RWPE2 (cell line): Measurements from ENCODE around the gene TMEM150B.

Experiments
- ATAC-seq: fragments of 200-7000 bp; cut with Tn5 transposase; 3 replicates; pipeline ENCODE4 v1.9.1; 2021; ENCODE audit warnings: low read depth
- DNase-seq: peaks from one replicate; pipeline ENCODE4 v3.0.0-alpha.2; 2020; ENCODE audit warnings: low spot score
- H3K27ac ChIP-seq: fragments of 450-650 bp; 2 replicates; pipeline ENCODE4 v1.5.1; 2017; ENCODE audit warnings: mild to moderate bottlenecking; ENCODE audit not compliant: poor library complexity, severe bottlenecking
- H3K27me3 ChIP-seq: fragments of 250-450 bp; sonication (Bioruptor Pico); 2 replicates; pipeline ENCODE4 v1.5.1; 2021; ENCODE audit warnings: mild to moderate bottlenecking, moderate library complexity; ENCODE audit not compliant: insufficient read depth, poor library complexity, severe bottlenecking
- H3K36me3 ChIP-seq: fragments of 250-450 bp; sonication (Bioruptor Pico); 2 replicates; pipeline ENCODE4 v1.5.1; 2020; ENCODE audit warnings: low read depth, mild to moderate bottlenecking, moderate library complexity
- H3K4me1 ChIP-seq: fragments of 250-450 bp; sonication (Bioruptor Pico); 2 replicates; pipeline ENCODE4 v1.5.1; 2021; ENCODE audit warnings: mild to moderate bottlenecking, moderate library complexity; ENCODE audit not compliant: insufficient read depth, poor library complexity, severe bottlenecking
- H3K4me3 ChIP-seq: fragments of 250-450 bp; sonication (Bioruptor Pico); 2 replicates; pipeline ENCODE4 v1.5.1; 2021; ENCODE audit warnings: mild to moderate bottlenecking, moderate library complexity; ENCODE audit not compliant: severe bottlenecking
- H3K9me3 ChIP-seq: fragments of 250-450 bp; sonication (Bioruptor Pico); 2 replicates; pipeline ENCODE4 v1.5.1; 2021; ENCODE audit warnings: mild to moderate bottlenecking, moderate library complexity; ENCODE audit not compliant: severe bottlenecking
- CTCF ChIP-seq: fragments of 450-650 bp; IDR thresholded peaks from one replicate; pipeline ENCODE4 v1.5.1; 2017; ENCODE audit warnings: mild to moderate bottlenecking, moderate library complexity; ENCODE audit not compliant: poor library complexity, severe bottlenecking

Gene TMEM150B

GRCh38 chr19:55344444-55344843, 19.3 kb upstream of the TMEM150B start:
- Histone ChIP-seq H3K4me1 (peaks cover 23% of the 10 kb centered on the region), H3K27ac (peak overlapping the region; percentile 59), H3K27me3 (no peaks in the 10 kb centered on the region), H3K9me3 (no peaks in the 10 kb centered on the region), H3K4me3 (no peak overlapping the region), H3K36me3 (peaks cover 13% of the 10 kb centered on the region; the same call in 1 of the 2 replicates)
- peak; percentile 40 for TF ChIP-seq CTCF
- ATAC-seq (peak; percentile 46), DNase-seq (peak; percentile 85)

- no peak overlapping the region for H3K4me3 ChIP-seq
- H3K4me1 ChIP-seq: peaks cover 29% of the 10 kb centered on the region
- ATAC-seq: no peak
- H3K9me3 ChIP-seq: no peaks in the 10 kb centered on the region
- no peak for DNase-seq
- TF ChIP-seq CTCF: no peak
- H3K27ac ChIP-seq: peak overlapping the region; percentile 80
- H3K36me3 ChIP-seq: peaks cover 13% of the 10 kb centered on the region; the same call in 1 of the 2 replicates
- H3K27me3 ChIP-seq: no peaks in the 10 kb centered on the region
Measured at GRCh38 chr19:55341595-55342531, 16.7 kb upstream of the TMEM150B start.

- Histone ChIP-seq H3K36me3 (peaks cover 13% of the 10 kb centered on the region; the same call in 1 of the 2 replicates), H3K27me3 (no peaks in the 10 kb centered on the region), H3K9me3 (no peaks in the 10 kb centered on the region), H3K4me3 (peak overlapping the region; percentile 50), H3K4me1 (peaks cover 33% of the 10 kb centered on the region), H3K27ac (peak overlapping the region; percentile 80)
- no peak for TF ChIP-seq CTCF
- ATAC-seq (peak; percentile 11; the same call in 2 of the 3 replicates), DNase-seq (peak; percentile 84)
Measured at GRCh38 chr19:55341171-55341588, 16.0 kb upstream of the TMEM150B start.

GRCh38 chr19:55340784-55341147, 15.6 kb upstream of the TMEM150B start:
- no peak for DNase-seq
- H3K36me3 ChIP-seq: peaks cover 13% of the 10 kb centered on the region; the same call in 1 of the 2 replicates
- peak overlapping the region; percentile 50 for H3K4me3 ChIP-seq
- H3K27me3 ChIP-seq: no peaks in the 10 kb centered on the region
- TF ChIP-seq CTCF: peak; percentile 22
- H3K27ac ChIP-seq: peak overlapping the region; percentile 80
- no peaks in the 10 kb centered on the region for H3K9me3 ChIP-seq
- H3K4me1 ChIP-seq: peaks cover 32% of the 10 kb centered on the region
- ATAC-seq: no peak
